Germinal center (tissue), 1 donor: ENCODE measurements around the gene CLMP.

Source experiments
- DNase-seq: peaks from one replicate; pipeline ENCODE4 v3.0.0; 2012; ENCODE audit warnings: mixed read lengths, low spot score

Gene CLMP

DNA sequence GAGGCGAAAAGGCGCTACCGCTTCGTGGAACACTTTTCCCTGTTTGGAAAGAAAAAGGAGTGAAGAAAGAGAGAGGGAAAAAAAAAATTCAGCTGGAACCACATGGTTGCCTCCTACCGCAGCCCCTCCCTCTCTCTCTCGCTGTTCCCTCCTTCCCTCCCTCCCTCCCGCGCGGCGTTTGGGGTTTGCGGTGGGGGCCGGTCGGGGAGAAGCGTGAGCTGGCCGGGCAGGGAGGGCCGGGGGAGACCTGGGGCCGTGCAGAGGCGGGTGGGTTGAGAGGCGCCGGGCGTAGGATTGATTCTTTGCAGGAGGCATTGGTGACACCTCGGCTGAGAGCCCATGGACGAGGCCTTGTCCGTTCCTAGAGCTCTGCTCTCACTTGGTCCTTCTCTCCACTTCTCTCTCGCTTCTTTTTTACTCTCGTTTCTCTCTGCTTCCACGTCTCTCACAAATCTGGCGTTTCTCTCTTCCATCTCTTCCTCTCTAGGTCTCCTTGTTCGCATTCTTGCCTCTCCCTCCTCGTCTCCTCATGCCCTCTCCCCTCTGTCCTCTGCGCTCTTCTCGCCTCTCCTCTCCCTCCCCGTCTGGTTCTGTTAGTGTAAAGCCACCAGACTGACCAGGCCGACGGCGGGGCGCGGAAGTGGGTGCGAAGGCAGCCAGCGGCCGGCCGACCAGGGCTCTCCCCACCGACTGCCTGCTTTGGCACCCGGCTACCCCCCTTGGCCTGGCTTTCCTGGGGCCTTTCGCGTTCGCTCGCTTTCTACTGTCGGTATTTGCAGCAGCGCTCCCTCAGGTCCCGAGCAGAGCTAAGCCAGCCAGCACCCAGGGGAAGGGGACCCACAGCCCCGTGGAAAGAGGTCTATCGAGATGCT lies at the start of gene CLMP:
Gene CLMP (minus strand): TSS at position 61 of the 872 bp plus-strand sequence. CDS start 308 bp downstream, outside the sequence.
- no peak for DNase-seq

GRCh38 chr11:123241874-123242543 lies 47.0 kb upstream of the CLMP start:
- no peak for DNase-seq

DNA sequence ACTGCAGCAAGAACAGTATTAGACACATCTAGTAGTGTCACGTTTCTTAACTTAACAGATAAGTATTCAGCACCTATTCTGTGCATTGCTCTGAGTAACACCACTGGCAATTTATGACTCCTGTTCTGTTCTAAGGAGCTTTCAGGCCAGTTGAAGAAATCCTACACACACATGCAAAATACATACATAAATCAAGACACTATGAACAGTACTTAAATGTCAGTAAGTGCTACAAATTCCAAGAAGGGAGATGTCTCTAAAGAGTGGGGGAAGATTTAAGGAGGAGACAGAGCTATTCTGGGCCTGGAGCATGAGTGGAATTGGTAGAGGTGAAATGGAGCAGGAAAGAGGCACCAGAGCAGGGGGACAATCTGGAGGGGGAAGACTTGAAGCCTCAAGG lies 46.2 kb upstream of the CLMP start:
- no peak for DNase-seq

DNA sequence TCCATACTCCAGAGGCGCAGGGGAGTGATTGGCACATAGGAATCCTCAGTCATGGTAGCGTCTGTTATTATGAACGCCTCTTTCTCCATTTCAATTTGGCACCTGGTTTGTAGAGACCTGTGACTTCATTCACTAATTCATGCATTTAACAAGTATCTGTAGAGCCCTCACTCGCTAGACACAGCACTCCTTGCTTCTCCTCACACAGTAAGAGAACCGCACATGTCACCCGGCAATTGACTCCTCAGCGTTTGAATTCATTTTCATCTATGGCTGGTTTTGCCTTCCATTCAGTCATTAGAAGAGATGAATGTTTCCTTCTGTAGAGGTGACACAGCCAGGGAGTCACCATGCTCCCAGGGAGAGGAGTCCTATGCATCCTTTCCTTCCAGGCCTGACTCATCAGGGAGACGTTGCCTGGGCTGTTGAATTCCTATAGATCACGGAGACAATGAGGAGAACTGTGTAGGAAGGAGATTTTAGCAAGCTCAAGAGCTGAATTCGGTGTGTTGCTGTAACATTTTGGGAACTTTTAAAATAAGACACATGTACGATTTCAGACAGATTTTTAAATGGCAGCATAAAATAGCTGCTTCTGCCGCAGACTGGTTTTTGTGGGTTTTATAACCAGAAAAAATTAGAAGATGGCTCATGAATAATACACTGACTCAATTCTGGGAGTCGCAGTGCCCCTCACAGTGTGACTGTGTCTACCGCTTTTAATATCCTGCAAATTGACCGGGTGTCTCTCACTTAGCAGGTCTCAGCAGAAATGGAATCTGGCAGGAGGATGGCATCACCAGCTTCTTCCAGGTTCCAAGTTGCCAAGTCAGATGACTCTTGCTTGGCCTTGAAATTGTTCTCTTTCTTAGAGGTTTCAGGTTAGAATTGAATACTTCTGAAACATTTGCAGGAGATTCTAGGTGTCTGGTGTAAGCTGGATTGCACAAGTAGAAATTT lies 44.4 kb upstream of the CLMP start:
- DNase-seq: no peak

- DNase-seq: no peak
Observed at GRCh38 chr11:123238297-123238696, 43.2 kb upstream of the CLMP start.

GRCh38 chr11:123236879-123237278 lies 41.8 kb upstream of the CLMP start:
- no peak for DNase-seq

DNA sequence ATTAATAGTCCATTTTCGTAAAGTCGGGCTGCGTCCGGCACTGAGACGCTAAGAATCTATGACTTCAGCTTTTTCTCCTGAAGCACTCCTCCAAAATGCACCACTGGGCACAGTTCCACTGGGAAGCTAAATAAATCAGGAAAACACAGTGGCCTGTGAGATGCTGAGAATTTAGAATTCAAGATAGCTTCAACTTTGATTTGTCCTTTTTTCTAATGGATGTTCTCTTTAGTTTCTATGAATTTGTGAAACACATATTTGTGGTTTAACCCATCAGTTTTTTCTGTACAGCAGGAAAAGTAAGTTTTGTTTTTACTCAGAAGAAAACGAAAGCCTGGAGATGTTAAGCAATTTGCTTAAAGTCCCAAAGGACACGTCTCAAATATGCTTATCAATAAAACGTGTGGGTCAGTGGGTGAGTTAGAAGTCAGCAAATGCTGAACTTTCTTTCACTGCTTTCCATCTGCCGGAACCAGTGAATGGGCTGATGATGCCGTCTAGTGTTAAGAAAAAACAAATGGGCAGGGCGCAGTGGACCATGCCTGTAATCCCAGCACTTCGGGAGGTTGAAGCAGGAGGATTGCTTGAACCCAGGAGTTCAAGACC lies 40.7 kb upstream of the CLMP start:
- DNase-seq: no peak

- peak; percentile 17 for DNase-seq
Observed at GRCh38 chr11:123235117-123235655, 40.1 kb upstream of the CLMP start.

DNA sequence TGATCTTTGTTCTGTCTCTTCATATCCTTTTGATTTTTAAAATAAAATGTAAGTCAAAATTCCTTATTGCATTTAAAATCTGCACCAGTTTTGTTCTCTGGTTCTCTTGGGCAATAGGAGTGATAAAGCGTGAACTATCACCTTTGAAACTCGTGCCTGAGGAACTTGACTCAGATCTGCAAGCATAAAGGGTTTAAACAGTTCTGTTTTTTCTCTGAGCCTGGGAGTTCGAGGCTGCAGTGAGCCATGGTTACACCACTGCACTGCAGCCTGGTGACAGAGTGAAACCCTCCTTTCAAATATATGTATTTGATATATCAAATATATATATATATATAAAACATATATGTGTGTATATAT lies 38.9 kb upstream of the CLMP start:
- DNase-seq: no peak

DNA sequence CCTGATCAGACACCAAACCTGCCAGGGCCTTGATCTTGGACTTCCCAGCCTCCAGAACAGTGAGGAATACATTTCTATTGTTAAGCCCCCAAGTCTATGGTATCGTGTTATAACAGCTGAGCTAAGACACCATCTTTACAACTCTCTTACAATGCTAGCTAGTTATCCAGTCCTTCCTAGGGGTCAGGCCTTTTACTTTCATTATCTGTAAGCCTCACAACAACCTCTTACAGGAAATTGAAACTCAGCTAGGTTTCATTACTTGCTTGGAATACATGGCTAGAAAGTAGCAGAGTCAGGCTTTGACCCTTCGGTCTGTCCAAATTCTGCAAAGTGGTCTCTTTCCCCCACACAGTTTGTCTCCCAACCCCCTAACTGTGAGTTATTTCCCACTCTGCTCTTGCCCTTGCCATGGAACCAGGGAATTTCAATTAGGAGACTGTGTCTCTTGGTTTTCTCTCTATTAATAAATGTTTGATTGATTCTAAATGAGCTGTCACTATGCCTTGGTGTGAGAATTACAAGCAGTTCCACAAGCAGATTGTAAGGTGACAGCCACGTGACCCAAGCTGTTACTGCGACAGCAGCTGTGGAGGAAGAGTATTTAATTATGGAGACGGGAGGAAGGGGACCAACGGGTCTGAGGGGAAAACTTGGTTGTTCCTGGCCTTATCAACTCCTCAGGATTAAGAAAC lies 38.4 kb upstream of the CLMP start:
- no peak for DNase-seq

- no peak for DNase-seq
Observed at GRCh38 chr11:123231777-123232176, 36.7 kb upstream of the CLMP start.

GRCh38 chr11:123231256-123231655 lies 36.2 kb upstream of the CLMP start:
- DNase-seq: no peak

DNA sequence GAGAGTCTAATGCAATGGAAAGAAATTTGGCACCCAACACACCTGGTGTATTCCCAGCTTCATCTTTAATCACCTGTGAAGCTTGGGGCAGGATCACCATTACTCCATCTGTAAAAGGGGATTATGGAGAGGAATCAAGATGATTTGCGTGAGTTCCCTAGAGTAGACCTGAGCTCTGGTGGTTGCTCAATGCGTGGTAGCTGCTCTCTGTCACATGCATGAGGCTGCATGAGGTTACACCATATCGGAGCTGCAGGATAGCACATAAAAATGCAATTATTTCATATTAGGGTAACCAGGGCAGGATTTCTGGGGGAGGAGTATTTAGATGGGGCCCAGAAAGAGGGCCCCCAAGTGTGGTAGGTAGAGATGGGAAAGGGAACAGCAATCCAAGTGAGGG lies 35.3 kb upstream of the CLMP start:
- no peak for DNase-seq

DNA sequence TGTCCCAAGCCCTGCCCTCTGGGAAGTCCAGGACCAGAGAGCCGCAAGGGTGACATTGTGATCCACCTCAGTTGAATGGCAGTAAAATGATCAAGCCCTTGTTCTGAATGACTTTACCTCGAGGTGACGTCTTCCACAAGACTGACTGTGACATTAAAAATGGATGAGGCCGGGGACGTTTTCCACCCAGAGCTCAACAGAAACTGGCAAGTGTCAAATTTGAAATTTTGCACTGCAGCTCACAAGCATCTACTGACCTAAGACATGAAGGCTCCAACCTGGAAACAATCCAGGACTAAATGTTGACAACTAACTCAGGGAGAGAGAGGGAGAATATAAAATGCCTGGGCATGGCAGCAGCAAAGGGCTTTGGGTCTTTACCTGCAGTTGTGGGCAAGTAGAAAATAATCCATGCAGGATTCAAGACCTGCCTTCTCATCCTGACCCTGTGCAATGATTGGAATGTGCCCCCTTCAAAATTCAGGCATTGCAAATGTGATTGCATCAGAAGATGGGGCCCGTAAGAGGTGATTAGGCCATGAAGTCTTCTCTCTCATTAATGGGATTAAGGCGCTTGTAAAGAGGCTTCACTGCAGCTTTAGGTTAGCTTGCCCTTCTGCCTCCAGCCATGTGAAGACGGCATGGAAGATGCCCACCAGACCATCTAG lies 33.6 kb upstream of the CLMP start:
- DNase-seq: no peak

- DNase-seq: no peak
Observed at GRCh38 chr11:123227763-123228495, 32.9 kb upstream of the CLMP start.

- no peak for DNase-seq
Observed at GRCh38 chr11:123221584-123221983, 26.5 kb upstream of the CLMP start.

- no peak for DNase-seq
Observed at GRCh38 chr11:123221096-123221561, 26.1 kb upstream of the CLMP start.

GRCh38 chr11:123219066-123219690 lies 24.1 kb upstream of the CLMP start:
- DNase-seq: no peak

DNA sequence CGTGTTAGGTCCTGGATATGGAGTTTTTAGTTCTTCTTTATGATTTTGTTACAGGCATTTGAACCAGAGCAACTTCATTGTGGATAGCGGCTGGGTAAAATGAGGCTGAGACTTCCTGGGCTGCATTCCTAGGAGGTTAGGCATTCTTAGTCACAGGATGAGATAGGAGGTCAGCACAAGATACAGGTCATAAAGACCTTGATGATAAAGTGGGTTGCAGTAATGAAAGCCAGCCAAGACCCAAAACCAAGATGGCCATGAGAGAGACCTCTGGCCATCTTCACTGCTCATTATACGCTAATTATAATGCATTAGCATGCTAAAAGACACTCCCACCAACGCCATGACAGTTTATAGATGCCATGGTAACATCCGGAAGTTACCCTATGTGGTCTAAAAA lies 23.4 kb upstream of the CLMP start:
- DNase-seq: no peak
